ENCODE measurements around the gene PDLIM5. TPM values are rescaled to one million over a fixed set of nuclear protein-coding genes. Genes with fewer than 3 reads are reported as not detected.
"Not testable (repeated sequence)": the region's sequence is repeated elsewhere in the genome, so short reads cannot be mapped to it uniquely, and the experiment has no call there.

PDLIM5 gene, protein sequence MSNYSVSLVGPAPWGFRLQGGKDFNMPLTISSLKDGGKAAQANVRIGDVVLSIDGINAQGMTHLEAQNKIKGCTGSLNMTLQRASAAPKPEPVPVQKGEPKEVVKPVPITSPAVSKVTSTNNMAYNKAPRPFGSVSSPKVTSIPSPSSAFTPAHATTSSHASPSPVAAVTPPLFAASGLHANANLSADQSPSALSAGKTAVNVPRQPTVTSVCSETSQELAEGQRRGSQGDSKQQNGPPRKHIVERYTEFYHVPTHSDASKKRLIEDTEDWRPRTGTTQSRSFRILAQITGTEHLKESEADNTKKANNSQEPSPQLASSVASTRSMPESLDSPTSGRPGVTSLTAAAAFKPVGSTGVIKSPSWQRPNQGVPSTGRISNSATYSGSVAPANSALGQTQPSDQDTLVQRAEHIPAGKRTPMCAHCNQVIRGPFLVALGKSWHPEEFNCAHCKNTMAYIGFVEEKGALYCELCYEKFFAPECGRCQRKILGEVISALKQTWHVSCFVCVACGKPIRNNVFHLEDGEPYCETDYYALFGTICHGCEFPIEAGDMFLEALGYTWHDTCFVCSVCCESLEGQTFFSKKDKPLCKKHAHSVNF
- 72.1 TPM for total RNA-seq

DNA sequence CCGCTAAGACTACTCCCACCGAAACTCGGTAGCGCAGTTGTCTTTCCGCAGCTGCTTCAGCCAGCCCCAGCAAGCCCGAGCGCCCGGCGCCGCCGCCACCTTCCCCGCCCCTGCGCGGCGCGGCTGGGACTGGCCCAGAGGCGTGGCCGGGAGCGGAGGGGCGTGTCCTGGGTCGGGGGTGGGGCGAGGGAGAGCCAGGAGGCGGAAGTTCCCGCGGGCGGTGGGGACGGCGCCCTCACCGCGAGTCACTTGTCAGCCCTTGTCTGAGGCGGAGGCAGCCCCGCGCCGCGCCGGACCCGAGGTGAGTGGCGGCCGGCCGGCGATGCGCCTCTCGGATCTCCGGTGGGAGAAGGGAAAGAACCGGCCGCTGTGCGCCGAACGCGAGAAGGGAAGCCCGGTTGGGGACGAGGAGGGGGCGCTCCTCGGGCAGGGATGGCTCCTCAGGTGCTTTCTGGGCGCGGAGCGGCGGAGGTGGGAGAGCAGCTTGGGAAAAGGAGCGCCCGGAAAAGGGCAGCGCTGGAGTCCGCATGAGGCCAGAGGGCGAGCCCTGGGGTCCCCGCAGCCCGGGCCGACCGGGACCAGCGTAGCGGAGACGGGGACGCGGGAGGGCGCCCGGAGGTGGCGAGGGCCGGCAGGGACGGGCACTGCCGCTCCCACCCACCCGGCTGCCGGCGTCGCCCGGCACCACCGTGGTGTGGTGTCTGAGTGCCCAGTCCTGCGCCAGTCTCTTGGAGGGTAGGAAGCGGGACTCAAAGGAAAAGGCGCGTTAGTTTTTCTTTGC lies at the start of gene PDLIM5:
Gene PDLIM5 (plus strand): TSS at position 248 of the 781 bp plus-strand sequence. CDS start 3,347 bp downstream, outside the sequence.
- peak within 1 kb of the TSS; percentile 86 for H3K4me3 ChIP-seq (ENCODE audit: low read length)
- H3K4me1 ChIP-seq (ENCODE audit: insufficient read depth, low read length): peaks cover 23% of the 10 kb centered on the region
- H3K9me3 ChIP-seq (ENCODE audit: low read depth, low read length): no peaks in the 10 kb centered on the region
- peaks cover 29% of the 10 kb centered on the region for H3K27me3 ChIP-seq (ENCODE audit: insufficient read depth, low read length)

GRCh38 chr4:94402439-94402838 lies 49.3 kb upstream of the PDLIM5 start:
- not testable (repeated sequence) for H3K9me3 ChIP-seq (ENCODE audit: low read depth, low read length); H3K27me3 ChIP-seq (ENCODE audit: insufficient read depth, low read length); H3K4me1 ChIP-seq (ENCODE audit: insufficient read depth, low read length); H3K4me3 ChIP-seq (ENCODE audit: low read length)

- no peak overlapping the region for H3K4me3 ChIP-seq (ENCODE audit: low read length)
- H3K9me3 ChIP-seq (ENCODE audit: low read depth, low read length): no peaks in the 10 kb centered on the region
- no peaks in the 10 kb centered on the region for H3K4me1 ChIP-seq (ENCODE audit: insufficient read depth, low read length)
- H3K27me3 ChIP-seq (ENCODE audit: insufficient read depth, low read length): no peaks in the 10 kb centered on the region
These were observed 48.0 kb upstream of the PDLIM5 start for GRCh38 chr4:94403751-94404150.

DNA sequence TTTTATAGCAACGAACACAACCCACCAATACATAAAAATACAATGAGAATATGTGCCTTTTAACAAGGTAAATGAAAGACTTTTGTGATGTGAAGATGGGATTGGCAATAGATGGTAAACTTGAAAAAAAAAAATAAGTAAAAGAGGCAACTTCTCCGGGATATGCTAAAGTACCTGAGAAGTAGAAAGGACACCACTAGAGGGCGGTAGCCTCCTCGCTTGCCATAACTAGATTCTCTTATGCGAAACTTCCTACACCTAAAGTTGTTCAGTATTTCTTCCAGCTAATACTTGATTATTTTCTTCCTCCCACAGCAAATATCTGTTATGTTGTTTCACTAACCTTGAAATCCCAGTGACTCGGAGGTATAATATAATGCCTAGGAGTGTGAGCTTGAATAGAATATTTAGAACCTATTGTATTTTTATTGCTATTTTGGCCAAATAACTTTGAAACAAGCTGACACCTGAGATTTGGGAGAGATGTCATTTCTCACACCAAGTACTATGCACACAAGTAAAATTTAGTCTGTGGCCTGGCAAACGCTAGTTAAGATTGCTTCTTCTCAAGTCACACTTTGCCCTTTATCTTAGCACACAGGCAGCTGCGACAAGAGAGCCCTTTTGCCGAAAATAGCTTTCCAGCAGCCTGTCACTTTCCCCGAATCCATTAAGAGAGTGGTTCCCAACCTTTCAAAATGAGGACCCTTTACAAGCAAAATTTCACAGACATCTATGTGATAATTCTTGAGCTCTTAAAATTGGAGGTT lies 44.9 kb upstream of the PDLIM5 start:
- Histone ChIP-seq H3K9me3 (ENCODE audit: low read depth, low read length) (no peaks in the 10 kb centered on the region), H3K4me3 (ENCODE audit: low read length) (no peak overlapping the region), H3K4me1 (ENCODE audit: insufficient read depth, low read length) (no peaks in the 10 kb centered on the region), H3K27me3 (ENCODE audit: insufficient read depth, low read length) (no peaks in the 10 kb centered on the region)

- no peaks in the 10 kb centered on the region for H3K9me3 ChIP-seq (ENCODE audit: low read depth, low read length)
- no peak overlapping the region for H3K4me3 ChIP-seq (ENCODE audit: low read length)
- H3K4me1 ChIP-seq (ENCODE audit: insufficient read depth, low read length): no peaks in the 10 kb centered on the region
- no peaks in the 10 kb centered on the region for H3K27me3 ChIP-seq (ENCODE audit: insufficient read depth, low read length)
These were observed 43.9 kb upstream of the PDLIM5 start for GRCh38 chr4:94407846-94408245.

DNA sequence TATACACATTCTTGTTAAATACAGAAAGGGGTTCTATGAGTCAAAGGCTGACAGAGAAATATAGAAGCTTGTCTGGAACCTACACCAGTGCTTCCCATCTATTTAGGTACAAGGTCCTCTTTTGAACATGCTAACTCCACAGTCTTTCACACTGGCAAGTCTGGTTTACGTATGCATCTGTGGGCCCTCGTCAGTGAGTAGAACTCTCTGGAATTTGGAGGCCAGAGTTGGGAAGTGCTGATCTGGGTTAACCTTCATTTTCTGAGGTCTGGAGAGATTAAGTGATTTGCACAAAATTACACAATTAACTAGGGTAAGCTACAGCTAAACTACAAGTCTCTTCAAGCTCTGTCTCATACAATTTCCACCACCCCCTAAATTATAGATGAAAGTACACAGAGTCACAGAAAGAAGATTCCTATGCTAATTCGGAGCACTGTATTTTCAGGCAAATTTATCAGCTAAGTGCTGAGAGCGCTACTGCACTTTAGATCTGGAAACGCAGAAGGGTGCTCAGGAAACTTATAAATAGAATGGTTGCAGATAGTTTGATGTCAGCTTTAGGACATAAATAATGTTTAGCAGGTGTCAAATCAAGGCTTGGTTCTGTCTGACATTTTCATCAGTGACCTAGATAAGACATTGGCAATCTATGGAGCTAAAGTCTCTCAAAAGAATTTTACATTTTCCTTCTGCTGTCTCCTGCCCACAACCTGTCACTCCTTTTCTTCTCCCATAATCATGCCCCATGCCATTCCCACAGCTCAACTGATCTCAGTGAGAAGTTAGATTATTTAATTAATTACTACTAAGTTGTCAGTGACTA lies 43.0 kb upstream of the PDLIM5 start:
- H3K9me3 ChIP-seq (ENCODE audit: low read depth, low read length): no peaks in the 10 kb centered on the region
- no peak overlapping the region for H3K4me3 ChIP-seq (ENCODE audit: low read length)
- H3K27me3 ChIP-seq (ENCODE audit: insufficient read depth, low read length): no peaks in the 10 kb centered on the region
- H3K4me1 ChIP-seq (ENCODE audit: insufficient read depth, low read length): no peaks in the 10 kb centered on the region

GRCh38 chr4:94409375-94409679 lies 42.4 kb upstream of the PDLIM5 start:
- Histone ChIP-seq H3K4me1 (ENCODE audit: insufficient read depth, low read length) (no peaks in the 10 kb centered on the region), H3K9me3 (ENCODE audit: low read depth, low read length) (no peaks in the 10 kb centered on the region), H3K27me3 (ENCODE audit: insufficient read depth, low read length) (no peaks in the 10 kb centered on the region), H3K4me3 (ENCODE audit: low read length) (no peak overlapping the region)

DNA sequence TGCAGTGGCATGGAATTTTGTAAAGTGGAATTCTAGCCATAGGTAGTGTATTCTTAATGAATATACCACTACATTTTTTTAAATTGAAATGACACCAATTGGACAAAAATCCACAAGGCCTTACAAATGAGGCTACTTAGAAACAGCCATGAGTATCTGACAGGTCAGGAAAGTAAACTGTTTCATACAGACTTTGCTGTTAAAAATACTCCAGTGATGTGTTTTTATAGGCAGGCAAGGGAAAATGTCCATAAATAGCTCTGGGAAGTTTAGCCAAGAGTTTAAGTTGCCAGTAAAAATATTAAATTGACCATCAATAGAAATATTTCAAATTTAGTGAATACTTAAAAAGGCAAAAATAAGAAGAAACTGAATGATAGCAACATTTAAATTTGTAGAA lies 41.8 kb upstream of the PDLIM5 start:
- H3K27me3 ChIP-seq (ENCODE audit: insufficient read depth, low read length): no peaks in the 10 kb centered on the region
- no peak overlapping the region for H3K4me3 ChIP-seq (ENCODE audit: low read length)
- no peaks in the 10 kb centered on the region for H3K9me3 ChIP-seq (ENCODE audit: low read depth, low read length)
- H3K4me1 ChIP-seq (ENCODE audit: insufficient read depth, low read length): no peaks in the 10 kb centered on the region

- Histone ChIP-seq H3K27me3 (ENCODE audit: insufficient read depth, low read length) (no peaks in the 10 kb centered on the region), H3K4me1 (ENCODE audit: insufficient read depth, low read length) (no peaks in the 10 kb centered on the region), H3K4me3 (ENCODE audit: low read length) (no peak overlapping the region), H3K9me3 (ENCODE audit: low read depth, low read length) (no peaks in the 10 kb centered on the region)
These were observed 41.0 kb upstream of the PDLIM5 start for GRCh38 chr4:94410678-94411206.

GRCh38 chr4:94411296-94411695 lies 40.4 kb upstream of the PDLIM5 start:
- H3K27me3 ChIP-seq (ENCODE audit: insufficient read depth, low read length): no peaks in the 10 kb centered on the region
- no peak overlapping the region for H3K4me3 ChIP-seq (ENCODE audit: low read length)
- H3K9me3 ChIP-seq (ENCODE audit: low read depth, low read length): no peaks in the 10 kb centered on the region
- no peaks in the 10 kb centered on the region for H3K4me1 ChIP-seq (ENCODE audit: insufficient read depth, low read length)

DNA sequence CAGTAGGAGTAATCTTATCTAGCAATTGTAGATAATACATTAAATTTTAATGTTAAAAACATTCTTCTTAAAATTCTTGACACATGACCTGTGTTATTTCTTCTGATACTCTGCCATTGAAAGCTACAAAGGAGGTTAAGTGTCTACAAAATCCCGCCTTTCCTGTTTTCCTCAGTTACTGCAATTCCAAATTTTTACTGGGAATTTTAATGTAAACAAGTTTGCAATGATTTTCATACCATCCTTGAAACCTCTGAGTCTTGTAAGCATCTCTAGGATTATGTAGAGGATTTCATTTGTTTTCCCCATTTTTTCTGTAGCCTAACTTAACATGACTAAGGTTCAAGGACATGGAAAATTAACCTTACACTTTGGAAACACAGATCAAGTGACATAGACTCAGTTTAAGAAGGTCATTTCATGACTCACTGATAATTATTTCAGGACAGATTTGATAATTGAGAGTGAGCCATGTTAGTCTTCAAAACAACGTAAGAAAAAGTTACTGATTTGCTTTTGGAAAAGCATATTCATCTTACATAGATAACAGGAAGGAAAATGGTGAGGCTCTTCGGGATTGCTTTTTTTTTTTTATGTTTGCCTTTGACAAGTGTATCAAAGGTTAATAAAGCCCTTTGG lies 39.6 kb upstream of the PDLIM5 start:
- H3K27me3 ChIP-seq (ENCODE audit: insufficient read depth, low read length): peaks cover 5% of the 10 kb centered on the region
- no peaks in the 10 kb centered on the region for H3K9me3 ChIP-seq (ENCODE audit: low read depth, low read length)
- H3K4me1 ChIP-seq (ENCODE audit: insufficient read depth, low read length): no peaks in the 10 kb centered on the region
- H3K4me3 ChIP-seq (ENCODE audit: low read length): no peak overlapping the region

GRCh38 chr4:94412658-94413038 lies 39.1 kb upstream of the PDLIM5 start:
- Histone ChIP-seq H3K27me3 (ENCODE audit: insufficient read depth, low read length) (peaks cover 7% of the 10 kb centered on the region), H3K4me1 (ENCODE audit: insufficient read depth, low read length) (no peaks in the 10 kb centered on the region), H3K4me3 (ENCODE audit: low read length) (no peak overlapping the region), H3K9me3 (ENCODE audit: low read depth, low read length) (no peaks in the 10 kb centered on the region)

- Histone ChIP-seq H3K27me3 (ENCODE audit: insufficient read depth, low read length) (peaks cover 7% of the 10 kb centered on the region), H3K4me1 (ENCODE audit: insufficient read depth, low read length) (no peaks in the 10 kb centered on the region), H3K4me3 (ENCODE audit: low read length) (no peak overlapping the region), H3K9me3 (ENCODE audit: low read depth, low read length) (no peaks in the 10 kb centered on the region)
These were observed 38.5 kb upstream of the PDLIM5 start for GRCh38 chr4:94413085-94413840.
